ENCODE results near the gene SZRD1.

DNA sequence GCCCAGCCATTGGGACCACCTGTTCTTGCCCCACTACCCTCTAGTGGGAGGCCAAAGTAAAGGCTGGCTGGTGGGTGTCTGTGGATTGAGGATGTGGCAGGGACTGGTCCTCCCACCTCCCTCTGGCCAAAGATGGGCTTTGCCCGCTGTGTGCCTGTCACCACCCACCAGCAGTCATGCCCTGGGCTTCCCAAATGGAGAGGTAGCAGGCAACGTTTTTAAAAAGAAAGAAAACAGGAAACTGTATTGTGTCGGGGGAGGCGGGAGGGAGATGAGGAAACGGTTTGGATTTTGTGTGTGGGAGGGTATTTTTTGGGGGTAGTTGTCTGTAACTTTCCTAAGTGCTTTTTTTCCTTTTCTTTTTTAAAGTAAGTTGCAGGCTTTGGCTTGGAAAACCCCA is 30.1 kb downstream of the SZRD1 start:
- TF ChIP-seq, protein P1, sequence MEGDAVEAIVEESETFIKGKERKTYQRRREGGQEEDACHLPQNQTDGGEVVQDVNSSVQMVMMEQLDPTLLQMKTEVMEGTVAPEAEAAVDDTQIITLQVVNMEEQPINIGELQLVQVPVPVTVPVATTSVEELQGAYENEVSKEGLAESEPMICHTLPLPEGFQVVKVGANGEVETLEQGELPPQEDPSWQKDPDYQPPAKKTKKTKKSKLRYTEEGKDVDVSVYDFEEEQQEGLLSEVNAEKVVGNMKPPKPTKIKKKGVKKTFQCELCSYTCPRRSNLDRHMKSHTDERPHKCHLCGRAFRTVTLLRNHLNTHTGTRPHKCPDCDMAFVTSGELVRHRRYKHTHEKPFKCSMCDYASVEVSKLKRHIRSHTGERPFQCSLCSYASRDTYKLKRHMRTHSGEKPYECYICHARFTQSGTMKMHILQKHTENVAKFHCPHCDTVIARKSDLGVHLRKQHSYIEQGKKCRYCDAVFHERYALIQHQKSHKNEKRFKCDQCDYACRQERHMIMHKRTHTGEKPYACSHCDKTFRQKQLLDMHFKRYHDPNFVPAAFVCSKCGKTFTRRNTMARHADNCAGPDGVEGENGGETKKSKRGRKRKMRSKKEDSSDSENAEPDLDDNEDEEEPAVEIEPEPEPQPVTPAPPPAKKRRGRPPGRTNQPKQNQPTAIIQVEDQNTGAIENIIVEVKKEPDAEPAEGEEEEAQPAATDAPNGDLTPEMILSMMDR (IDR thresholded peaks at IDR 0.05): no peak
- TF ChIP-seq, protein P2, sequence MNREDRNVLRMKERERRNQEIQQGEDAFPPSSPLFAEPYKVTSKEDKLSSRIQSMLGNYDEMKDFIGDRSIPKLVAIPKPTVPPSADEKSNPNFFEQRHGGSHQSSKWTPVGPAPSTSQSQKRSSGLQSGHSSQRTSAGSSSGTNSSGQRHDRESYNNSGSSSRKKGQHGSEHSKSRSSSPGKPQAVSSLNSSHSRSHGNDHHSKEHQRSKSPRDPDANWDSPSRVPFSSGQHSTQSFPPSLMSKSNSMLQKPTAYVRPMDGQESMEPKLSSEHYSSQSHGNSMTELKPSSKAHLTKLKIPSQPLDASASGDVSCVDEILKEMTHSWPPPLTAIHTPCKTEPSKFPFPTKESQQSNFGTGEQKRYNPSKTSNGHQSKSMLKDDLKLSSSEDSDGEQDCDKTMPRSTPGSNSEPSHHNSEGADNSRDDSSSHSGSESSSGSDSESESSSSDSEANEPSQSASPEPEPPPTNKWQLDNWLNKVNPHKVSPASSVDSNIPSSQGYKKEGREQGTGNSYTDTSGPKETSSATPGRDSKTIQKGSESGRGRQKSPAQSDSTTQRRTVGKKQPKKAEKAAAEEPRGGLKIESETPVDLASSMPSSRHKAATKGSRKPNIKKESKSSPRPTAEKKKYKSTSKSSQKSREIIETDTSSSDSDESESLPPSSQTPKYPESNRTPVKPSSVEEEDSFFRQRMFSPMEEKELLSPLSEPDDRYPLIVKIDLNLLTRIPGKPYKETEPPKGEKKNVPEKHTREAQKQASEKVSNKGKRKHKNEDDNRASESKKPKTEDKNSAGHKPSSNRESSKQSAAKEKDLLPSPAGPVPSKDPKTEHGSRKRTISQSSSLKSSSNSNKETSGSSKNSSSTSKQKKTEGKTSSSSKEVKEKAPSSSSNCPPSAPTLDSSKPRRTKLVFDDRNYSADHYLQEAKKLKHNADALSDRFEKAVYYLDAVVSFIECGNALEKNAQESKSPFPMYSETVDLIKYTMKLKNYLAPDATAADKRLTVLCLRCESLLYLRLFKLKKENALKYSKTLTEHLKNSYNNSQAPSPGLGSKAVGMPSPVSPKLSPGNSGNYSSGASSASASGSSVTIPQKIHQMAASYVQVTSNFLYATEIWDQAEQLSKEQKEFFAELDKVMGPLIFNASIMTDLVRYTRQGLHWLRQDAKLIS (CRISPR knock-in tag; IDR thresholded peaks at IDR 0.05; ENCODE audit: borderline replicate concordance): no peak
- TF ChIP-seq, protein P3, sequence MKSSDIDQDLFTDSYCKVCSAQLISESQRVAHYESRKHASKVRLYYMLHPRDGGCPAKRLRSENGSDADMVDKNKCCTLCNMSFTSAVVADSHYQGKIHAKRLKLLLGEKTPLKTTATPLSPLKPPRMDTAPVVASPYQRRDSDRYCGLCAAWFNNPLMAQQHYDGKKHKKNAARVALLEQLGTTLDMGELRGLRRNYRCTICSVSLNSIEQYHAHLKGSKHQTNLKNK (CRISPR knock-in tag; IDR thresholded peaks at IDR 0.05): no peak
- TF ChIP-seq, protein P4, sequence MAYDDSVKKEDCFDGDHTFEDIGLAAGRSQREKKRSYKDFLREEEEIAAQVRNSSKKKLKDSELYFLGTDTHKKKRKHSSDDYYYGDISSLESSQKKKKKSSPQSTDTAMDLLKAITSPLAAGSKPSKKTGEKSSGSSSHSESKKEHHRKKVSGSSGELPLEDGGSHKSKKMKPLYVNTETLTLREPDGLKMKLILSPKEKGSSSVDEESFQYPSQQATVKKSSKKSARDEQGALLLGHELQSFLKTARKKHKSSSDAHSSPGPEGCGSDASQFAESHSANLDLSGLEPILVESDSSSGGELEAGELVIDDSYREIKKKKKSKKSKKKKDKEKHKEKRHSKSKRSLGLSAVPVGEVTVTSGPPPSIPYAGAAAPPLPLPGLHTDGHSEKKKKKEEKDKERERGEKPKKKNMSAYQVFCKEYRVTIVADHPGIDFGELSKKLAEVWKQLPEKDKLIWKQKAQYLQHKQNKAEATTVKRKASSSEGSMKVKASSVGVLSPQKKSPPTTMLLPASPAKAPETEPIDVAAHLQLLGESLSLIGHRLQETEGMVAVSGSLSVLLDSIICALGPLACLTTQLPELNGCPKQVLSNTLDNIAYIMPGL (CRISPR knock-in tag; IDR thresholded peaks at IDR 0.05): no peak
- TF ChIP-seq NFYB (CRISPR knock-in tag; conservative IDR thresholded peaks at IDR 0.05; ENCODE audit: low read depth) (no peak), NR3C1 (CRISPR knock-in tag; conservative IDR thresholded peaks at IDR 0.05; ENCODE audit: low read depth) (no peak), TEAD4 (CRISPR knock-in tag; IDR thresholded peaks at IDR 0.05) (no peak)
- TF ChIP-seq, protein P5, sequence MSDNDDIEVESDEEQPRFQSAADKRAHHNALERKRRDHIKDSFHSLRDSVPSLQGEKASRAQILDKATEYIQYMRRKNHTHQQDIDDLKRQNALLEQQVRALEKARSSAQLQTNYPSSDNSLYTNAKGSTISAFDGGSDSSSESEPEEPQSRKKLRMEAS (CRISPR knock-in tag; IDR thresholded peaks at IDR 0.05): no peak
- TF ChIP-seq, protein P6, sequence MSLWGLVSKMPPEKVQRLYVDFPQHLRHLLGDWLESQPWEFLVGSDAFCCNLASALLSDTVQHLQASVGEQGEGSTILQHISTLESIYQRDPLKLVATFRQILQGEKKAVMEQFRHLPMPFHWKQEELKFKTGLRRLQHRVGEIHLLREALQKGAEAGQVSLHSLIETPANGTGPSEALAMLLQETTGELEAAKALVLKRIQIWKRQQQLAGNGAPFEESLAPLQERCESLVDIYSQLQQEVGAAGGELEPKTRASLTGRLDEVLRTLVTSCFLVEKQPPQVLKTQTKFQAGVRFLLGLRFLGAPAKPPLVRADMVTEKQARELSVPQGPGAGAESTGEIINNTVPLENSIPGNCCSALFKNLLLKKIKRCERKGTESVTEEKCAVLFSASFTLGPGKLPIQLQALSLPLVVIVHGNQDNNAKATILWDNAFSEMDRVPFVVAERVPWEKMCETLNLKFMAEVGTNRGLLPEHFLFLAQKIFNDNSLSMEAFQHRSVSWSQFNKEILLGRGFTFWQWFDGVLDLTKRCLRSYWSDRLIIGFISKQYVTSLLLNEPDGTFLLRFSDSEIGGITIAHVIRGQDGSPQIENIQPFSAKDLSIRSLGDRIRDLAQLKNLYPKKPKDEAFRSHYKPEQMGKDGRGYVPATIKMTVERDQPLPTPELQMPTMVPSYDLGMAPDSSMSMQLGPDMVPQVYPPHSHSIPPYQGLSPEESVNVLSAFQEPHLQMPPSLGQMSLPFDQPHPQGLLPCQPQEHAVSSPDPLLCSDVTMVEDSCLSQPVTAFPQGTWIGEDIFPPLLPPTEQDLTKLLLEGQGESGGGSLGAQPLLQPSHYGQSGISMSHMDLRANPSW (CRISPR knock-in tag; conservative IDR thresholded peaks at IDR 0.05; ENCODE audit: low read depth): no peak

Data from WTC11 (cell line).